Sigmoid colon (tissue), 3 donors: ENCODE measurements around the gene TRDMT1.

ENCODE experiments used
- POLR2A ChIP-seq, 2 donors: fragments of 450-650 bp; IDR thresholded peaks; one replicate each; pipeline ENCODE4 v1.6.1; 2016; ENCODE audit warnings: antibody characterized with exemption in 2 of 2, mild to moderate bottlenecking in 2 of 2, moderate library complexity in 2 of 2
- TF ChIP-seq, protein P1 (sequence below), 4 experiments: fragments of 450-650 bp in 3 of 4; fragments of 200-600 bp in 1 of 4; IDR thresholded peaks; one replicate each; pipeline ENCODE4 v1.5.1; 2016 to 2019; ENCODE audit warnings: antibody characterized with exemption in 4 of 4, mild to moderate bottlenecking in 3 of 4, moderate library complexity in 2 of 4

DNA sequence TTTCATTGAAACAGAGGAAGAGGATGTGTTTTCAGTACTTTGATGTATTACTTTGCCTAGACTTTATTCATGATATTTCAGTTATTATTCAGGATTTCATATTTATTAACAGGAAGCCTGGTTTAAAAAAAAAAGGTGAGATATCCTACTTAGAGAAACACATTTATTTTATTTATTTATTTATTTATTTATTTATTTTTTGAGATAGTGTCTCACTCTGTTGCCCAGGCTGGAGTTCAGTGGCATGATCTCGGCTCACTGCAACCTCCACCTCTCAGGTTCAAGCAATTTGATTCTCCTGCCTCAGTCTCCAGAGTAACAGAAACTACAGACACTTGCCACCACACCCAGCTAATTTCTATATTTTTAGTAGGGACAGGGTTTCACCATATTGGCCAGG lies 24.5 kb downstream of the TRDMT1 start:
- TF ChIP-seq POLR2A (IDR thresholded peaks at IDR 0.05): no peak
- TF ChIP-seq, protein P1, sequence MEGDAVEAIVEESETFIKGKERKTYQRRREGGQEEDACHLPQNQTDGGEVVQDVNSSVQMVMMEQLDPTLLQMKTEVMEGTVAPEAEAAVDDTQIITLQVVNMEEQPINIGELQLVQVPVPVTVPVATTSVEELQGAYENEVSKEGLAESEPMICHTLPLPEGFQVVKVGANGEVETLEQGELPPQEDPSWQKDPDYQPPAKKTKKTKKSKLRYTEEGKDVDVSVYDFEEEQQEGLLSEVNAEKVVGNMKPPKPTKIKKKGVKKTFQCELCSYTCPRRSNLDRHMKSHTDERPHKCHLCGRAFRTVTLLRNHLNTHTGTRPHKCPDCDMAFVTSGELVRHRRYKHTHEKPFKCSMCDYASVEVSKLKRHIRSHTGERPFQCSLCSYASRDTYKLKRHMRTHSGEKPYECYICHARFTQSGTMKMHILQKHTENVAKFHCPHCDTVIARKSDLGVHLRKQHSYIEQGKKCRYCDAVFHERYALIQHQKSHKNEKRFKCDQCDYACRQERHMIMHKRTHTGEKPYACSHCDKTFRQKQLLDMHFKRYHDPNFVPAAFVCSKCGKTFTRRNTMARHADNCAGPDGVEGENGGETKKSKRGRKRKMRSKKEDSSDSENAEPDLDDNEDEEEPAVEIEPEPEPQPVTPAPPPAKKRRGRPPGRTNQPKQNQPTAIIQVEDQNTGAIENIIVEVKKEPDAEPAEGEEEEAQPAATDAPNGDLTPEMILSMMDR (IDR thresholded peaks at IDR 0.05): no peak
